8988T (cell line): ENCODE results near the gene DPEP1.
A peak's percentile ranks its signal among the peaks of the same experiment; 100 is the strongest.
"Not testable (repeated sequence)": the region's sequence is repeated elsewhere in the genome, so short reads cannot be mapped to it uniquely, and the experiment has no call there.

Experiments used
- DNase-seq: peaks from one replicate; pipeline ENCODE4 v3.0.0; 2011

Gene DPEP1

GRCh38 chr16:89577055-89577759 lies 36.2 kb upstream of the DPEP1 start:
- no peak for DNase-seq

- no peak for DNase-seq
These were observed 34.1 kb upstream of the DPEP1 start for GRCh38 chr16:89579351-89579750.

- peak; percentile 98 for DNase-seq
These were observed 32.3 kb upstream of the DPEP1 start for GRCh38 chr16:89581045-89581695.

GRCh38 chr16:89581861-89582563 lies 31.4 kb upstream of the DPEP1 start:
- no peak for DNase-seq

- DNase-seq: no peak
These were observed 30.7 kb upstream of the DPEP1 start for GRCh38 chr16:89582614-89583196.

- DNase-seq: no peak
These were observed 30.1 kb upstream of the DPEP1 start for GRCh38 chr16:89583197-89583894.

- DNase-seq: no peak
These were observed 29.4 kb upstream of the DPEP1 start for GRCh38 chr16:89583895-89584644.

GRCh38 chr16:89584768-89585549 lies 28.5 kb upstream of the DPEP1 start:
- no peak for DNase-seq

- no peak for DNase-seq
These were observed 27.2 kb upstream of the DPEP1 start for GRCh38 chr16:89586218-89586617.

GRCh38 chr16:89586853-89587252 lies 26.6 kb upstream of the DPEP1 start:
- DNase-seq: no peak

- DNase-seq: not testable (repeated sequence)
These were observed 25.8 kb upstream of the DPEP1 start for GRCh38 chr16:89587676-89588075.

GRCh38 chr16:89588413-89589109 lies 24.9 kb upstream of the DPEP1 start:
- no peak for DNase-seq

- no peak for DNase-seq
These were observed 24.1 kb upstream of the DPEP1 start for GRCh38 chr16:89589241-89589926.

GRCh38 chr16:89593841-89594240 lies 19.6 kb upstream of the DPEP1 start:
- DNase-seq: no peak

GRCh38 chr16:89595330-89596060 lies 17.9 kb upstream of the DPEP1 start:
- DNase-seq: no peak

GRCh38 chr16:89596061-89596689 lies 17.3 kb upstream of the DPEP1 start:
- DNase-seq: no peak

- DNase-seq: no peak
These were observed 16.3 kb upstream of the DPEP1 start for GRCh38 chr16:89596957-89597649.

GRCh38 chr16:89598199-89598598 lies 15.2 kb upstream of the DPEP1 start:
- no peak for DNase-seq
